ENCODE measurements around the gene RET.

RET gene

GRCh38 chr10:43076876-43077420 lies at the start of gene RET:
Gene RET (plus strand): TSS chr10:43077069. CDS start chr10:43077259, 190 bp downstream.
- no peak for DNase-seq (ENCODE audit: low spot score)

GRCh38 chr10:43027331-43027955 lies 49.4 kb upstream of the RET start:
- no peak for DNase-seq (ENCODE audit: low spot score)

GRCh38 chr10:43028143-43028542 lies 48.7 kb upstream of the RET start:
- DNase-seq (ENCODE audit: low spot score), result no peak

- DNase-seq (ENCODE audit: low spot score), result no peak
Measured at GRCh38 chr10:43029043-43029442, 47.8 kb upstream of the RET start.

- no peak for DNase-seq (ENCODE audit: low spot score)
Measured at GRCh38 chr10:43032613-43033012, 44.3 kb upstream of the RET start.

- no peak for DNase-seq (ENCODE audit: low spot score)
Measured at GRCh38 chr10:43035800-43036199, 41.1 kb upstream of the RET start.

- no peak for DNase-seq (ENCODE audit: low spot score)
Measured at GRCh38 chr10:43036481-43037428, 40.1 kb upstream of the RET start.

- no peak for DNase-seq (ENCODE audit: low spot score)
Measured at GRCh38 chr10:43037440-43037839, 39.4 kb upstream of the RET start.

- DNase-seq (ENCODE audit: low spot score), result no peak
Measured at GRCh38 chr10:43037942-43038782, 38.7 kb upstream of the RET start.

- no peak for DNase-seq (ENCODE audit: low spot score)
Measured at GRCh38 chr10:43038783-43039623, 37.9 kb upstream of the RET start.

- no peak for DNase-seq (ENCODE audit: low spot score)
Measured at GRCh38 chr10:43039624-43040481, 37.0 kb upstream of the RET start.

- DNase-seq (ENCODE audit: low spot score), result no peak
Measured at GRCh38 chr10:43040482-43041256, 36.2 kb upstream of the RET start.

GRCh38 chr10:43041422-43042342 lies 35.2 kb upstream of the RET start:
- no peak for DNase-seq (ENCODE audit: low spot score)

GRCh38 chr10:43042503-43043341 lies 34.1 kb upstream of the RET start:
- DNase-seq (ENCODE audit: low spot score), result no peak

GRCh38 chr10:43043342-43043772 lies 33.5 kb upstream of the RET start:
- DNase-seq (ENCODE audit: low spot score), result no peak

GRCh38 chr10:43043773-43044447 lies 33.0 kb upstream of the RET start:
- no peak for DNase-seq (ENCODE audit: low spot score)

- no peak for DNase-seq (ENCODE audit: low spot score)
Measured at GRCh38 chr10:43044448-43044921, 32.4 kb upstream of the RET start.
